Measurements from ENCODE around the gene CEP350.

GRCh38 chr1:180094705-180095295 lies 140.2 kb downstream of the CEP350 start:
- TF ChIP-seq CTCF (IDR thresholded peaks at IDR 0.05), result no peak
- TF ChIP-seq POLR2A (IDR thresholded peaks at IDR 0.05), result no peak
- TF ChIP-seq POLR2AphosphoS5 (IDR thresholded peaks at IDR 0.05), result no peak
- TF ChIP-seq EP300 (IDR thresholded peaks at IDR 0.05; ENCODE audit: low read depth), result no peak

Data from transverse colon (tissue), 4 donors.